NCI-H1048 (cell line): Measurements from ENCODE around the gene MEX3B.
A peak's percentile ranks its signal among the peaks of the same experiment; 100 is the strongest.

Source experiments
- DNase-seq: peaks from one replicate; lab custom pipeline; 2025; lab: John Stamatoyannopoulos, UW

MEX3B gene

DNA sequence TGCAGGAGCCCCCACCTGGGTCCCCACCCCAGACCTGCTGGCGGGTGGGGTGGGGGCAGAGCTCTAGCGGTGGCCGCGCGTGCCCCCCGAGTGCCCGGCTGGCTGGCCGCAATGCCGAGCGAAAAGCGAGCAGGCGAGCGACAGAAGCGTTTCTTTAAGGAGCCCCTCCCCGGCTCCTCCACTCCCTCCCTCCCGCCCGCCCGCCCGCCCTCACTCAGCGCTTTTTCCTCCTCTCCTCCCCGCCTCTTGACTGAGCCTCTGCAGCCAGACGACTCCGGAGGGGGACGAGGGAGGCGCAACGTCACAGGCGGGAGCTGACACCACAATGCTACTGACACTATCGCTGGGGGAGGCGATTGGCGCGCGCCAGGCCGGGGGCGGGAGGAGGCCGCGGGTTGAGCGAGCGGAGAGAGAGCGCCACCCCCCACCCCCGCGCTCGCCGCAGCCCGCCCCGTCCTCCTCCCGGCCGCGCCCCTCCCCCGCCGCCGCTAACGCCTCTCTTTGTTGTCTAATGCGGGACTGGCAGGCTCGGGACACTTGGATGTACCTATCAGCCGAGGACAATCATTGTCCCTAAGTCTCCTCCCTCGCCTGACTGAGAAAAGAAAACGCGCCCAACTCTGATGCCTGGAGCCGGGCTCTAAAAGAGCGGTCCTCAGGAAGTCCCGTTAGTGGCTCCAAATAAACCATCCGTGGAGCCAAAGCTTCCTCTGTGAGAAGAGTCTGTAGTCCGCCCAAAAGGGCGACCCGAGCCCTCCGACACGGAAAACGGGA lies at the start of gene MEX3B:
Gene MEX3B (minus strand): TSS at position 127 of the 774 bp plus-strand sequence. CDS start 313 bp downstream, outside the sequence.
- DNase-seq, result peak; percentile 93

DNA sequence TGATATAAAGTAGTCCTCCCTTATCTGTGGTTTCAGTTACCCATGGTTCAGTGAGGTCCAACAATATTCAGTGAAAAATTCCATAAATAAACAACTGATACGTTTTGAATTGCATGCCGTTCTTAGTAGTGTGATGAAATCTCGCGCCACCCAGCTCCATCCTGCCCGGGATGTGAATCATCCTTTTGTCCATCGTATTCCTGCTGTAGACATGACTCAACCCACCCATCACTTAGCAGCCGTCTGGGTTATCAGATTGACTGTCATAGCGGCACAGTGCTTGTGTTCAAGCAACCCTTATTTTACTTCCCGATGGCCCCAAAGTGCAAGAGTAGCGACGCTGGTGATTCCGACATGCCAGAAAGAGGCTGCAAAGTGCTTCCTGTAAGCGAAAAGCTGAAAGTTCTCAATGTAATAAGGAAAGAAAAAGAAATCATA lies 48.0 kb upstream of the MEX3B start:
- DNase-seq, result no peak

DNA sequence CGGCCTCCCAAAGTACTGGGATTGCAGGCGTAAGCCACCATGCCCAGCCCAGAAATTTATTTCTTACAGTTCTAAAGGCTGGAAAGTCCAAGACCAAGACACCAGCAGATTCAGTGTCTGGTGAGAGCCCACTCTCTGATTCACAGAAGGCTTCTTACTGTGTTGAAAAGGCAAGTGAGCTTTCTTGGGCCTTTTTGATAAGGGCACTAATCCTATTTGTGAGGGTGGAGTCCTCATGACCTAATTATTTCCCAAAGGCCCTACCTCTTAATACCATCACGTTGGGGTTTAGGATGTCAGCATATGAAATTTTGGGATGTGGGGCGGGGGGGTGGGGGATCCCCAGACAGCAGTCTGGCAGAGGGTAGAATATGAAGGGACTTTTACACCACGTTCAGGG lies 47.5 kb upstream of the MEX3B start:
- DNase-seq, result no peak

DNA sequence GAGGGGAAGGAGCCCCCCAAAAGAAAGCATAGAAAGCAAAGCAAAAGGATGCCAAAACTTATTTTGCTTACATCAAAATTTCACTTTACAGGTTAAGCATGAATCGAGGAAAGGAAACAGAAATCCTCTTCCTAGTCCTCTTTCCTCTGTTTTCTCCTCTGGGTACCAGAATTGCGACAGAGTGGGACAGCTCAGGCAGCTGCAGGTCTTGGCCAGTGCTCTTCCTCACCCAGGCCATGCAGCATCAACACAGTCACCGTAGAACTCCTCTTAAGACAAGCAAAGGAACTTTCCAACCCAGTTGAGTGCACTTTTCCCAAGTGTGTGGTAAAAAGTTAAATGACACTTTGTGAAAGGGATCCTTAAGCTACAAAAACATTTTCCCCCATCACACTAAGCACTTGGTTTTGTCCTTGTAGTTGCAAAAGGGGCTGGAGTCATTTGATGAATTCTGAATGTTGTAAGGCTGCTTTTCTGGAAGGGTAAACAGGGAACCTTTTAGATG lies 45.9 kb upstream of the MEX3B start:
- no peak for DNase-seq

DNA sequence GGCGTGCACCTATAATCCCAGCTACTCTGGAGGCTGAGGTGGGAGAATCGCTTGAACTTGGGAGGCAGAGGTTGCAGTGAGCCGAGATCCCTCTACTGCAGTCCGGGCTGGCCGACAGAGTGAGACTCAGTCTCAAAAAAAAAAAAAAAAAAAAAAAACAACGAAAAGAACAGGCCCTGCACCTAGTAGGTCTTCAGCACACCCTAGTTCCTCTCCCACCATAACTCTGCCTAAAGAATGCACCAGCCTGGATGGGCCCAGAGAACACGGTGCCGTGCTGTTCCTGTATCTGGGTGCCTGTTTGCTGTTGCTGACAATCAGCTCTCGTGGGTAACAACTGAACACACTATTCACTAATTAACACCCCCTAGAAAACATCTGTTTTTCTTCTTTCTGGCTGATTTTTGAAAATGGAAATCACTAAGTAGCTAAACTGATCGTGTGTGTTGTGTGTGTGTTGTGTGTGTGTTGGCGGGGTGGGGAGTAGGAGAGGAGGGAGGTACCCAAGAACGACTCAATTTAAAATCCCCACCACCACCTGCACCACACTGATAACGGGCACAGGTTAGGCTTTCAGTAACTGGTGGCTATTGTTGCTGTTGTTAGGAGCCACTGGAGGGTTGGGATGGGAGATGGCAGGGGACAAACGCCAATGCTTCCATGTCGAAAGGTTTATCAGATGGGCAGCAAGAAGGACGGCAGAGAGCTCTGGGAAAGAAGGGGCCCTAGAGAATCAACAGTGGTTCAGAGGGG lies 40.6 kb upstream of the MEX3B start:
- no peak for DNase-seq

DNA sequence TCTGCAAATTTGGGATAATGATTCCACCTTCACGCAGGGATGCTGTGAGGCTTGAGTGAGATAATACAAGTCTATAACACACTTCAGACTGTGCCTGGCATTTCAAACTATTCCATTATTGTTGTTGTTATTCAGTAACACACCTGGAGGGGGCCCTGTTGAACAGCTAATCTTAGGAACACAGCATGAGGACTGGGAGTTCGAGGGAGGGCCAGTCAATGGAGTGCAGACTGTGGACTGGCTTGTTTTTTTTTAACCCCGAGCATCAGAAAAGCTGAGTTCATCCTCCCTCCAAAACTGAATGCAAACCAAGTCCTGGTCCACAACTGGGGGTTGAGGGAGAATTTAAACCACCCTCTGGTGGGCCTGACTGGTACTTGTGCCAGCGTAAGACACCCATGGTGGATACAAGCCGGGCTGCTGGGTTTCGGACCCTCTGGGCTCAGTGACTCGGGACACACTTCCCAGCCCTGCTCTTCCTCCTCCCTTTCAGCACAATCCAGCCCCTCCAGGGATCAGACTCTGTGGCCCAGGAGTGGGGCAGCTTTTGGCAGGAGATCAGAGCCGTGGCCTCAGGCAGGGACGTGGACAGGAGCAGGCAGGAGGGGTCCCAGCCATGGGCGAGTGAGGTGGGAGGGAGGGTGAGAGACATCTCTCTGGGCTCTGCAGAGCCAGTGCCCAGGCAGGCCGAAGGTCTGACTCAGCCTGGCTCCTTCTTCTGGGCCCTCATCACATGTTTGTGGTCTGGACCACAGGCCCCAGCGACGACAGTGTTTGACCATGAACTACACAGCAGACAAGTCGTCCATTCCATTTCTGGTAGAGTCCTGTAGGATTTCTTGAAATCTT lies 36.3 kb upstream of the MEX3B start:
- DNase-seq, result no peak

DNA sequence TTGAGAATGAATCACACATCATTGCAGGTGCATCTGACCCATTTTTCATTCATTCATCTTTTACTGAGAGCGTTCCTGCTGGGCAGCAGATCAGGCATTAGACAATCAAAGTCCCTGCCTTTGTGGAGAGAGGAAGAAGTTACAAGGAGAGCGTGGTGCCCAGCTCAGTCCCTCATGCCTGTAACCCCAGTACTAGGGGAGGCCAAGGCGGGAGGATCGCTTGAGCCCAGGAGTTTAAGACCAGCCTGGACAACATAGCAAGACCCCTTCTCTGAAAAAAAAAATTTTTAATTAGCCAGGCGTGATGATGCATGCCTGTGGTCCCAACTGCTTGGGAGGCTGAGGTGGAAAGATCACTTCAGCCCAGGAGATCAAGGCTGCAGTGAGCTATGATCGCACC lies 35.0 kb upstream of the MEX3B start:
- DNase-seq, result no peak

DNA sequence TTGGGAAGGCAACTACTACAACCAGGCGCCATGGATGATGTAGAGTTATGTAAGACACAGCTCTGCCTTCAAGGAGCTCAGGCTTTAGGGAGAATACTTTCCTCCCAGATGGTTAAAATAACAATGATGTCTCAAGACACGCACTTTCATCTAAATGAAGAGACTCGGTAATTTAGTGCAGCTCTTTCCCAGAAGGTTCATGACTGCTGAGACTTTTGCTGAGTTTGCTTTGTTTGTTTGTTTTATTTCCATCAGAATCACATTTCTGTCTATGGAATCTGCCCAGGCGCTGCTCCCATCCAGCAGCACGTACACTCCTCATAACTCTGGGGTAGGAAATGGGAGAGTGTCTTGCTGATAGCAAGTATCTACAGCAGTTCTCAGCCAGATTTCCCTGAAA lies 33.9 kb upstream of the MEX3B start:
- no peak for DNase-seq

DNA sequence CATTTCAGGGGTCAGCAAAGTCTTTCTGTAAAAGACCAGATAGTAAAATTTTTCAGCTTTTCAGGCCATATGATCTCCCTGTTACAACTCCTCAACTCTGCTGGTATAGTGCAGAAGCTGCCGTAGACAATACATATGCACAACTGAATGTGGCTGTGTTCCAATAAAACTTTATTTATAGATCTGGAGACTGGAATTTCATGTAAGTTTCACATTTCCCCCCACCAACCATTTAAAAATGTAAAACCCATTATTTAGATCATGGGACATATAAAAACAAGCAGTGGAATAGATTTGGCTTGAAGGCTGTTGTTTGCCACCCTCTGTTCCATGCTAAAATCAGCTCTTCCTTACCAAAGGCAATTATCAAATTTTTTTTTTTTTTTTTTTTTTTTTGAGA lies 28.8 kb upstream of the MEX3B start:
- no peak for DNase-seq

DNA sequence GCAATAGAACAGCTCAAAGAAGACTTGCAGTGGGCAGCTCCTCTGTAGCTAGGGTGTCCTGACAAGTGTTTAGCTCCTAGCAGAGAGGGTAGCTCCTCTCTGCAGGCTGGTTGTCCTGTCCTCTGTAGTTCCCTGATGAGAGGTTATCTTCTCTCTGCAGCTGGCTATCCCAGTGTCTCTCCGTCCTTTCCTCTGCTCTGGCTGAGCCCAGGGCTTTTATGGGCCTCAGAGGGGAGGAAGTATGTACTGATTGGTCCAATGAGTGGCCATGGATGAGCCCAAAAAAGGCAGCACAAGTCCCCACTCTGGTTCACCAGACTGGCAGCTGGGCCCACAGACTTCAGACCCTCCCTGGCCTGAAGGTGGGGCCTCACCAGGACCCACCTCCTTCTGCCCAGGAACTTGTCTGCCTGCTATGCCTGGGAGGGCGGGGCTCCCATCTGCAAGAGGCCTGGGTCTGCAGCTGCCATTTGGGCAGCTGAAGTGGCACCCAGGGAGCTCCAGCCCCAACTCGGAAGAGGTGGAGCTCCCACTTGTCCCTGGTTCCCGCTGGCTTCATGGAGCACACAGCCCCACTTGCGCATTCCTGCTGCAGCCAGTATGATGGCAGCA lies 27.2 kb upstream of the MEX3B start:
- no peak for DNase-seq

DNA sequence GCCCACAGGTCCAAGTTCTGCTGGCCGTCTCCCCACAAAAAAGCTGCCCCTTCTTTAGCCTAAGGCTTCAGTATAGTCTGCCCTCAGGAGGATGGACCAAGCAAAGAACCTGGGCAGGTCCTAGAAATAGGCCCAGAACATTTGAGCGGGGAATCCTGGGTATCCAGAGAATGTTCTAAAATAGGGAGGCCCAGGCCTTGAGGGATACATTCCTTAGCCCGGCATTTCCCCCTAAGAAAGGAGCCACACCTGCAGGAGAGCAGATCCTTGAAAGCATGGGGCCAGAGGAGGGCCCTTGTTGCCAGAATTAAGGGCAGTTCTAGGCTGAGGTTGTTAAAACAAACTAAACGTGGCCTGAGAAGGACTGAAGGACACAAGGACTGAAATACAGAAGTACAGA lies 20.6 kb upstream of the MEX3B start:
- DNase-seq, result no peak

DNA sequence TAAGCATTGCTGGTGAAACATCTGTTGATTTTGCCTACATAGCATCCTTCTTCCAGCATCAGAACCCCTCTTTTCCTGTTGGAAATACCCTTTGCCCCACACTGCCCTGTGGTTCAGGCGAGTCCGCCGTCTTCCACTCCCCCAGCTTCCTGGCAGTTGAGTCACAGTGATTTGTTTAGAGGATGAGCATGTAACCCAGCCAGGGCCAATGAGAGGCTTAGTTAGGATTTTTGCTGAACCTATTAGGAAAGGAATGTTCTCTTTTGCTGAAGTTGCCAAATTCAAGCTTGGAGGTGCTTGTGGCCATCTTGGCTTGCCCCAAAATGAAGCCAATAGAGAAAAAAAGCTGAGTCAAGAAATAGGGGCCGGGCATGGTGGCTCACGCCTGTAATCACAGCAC lies 19.0 kb upstream of the MEX3B start:
- no peak for DNase-seq

DNA sequence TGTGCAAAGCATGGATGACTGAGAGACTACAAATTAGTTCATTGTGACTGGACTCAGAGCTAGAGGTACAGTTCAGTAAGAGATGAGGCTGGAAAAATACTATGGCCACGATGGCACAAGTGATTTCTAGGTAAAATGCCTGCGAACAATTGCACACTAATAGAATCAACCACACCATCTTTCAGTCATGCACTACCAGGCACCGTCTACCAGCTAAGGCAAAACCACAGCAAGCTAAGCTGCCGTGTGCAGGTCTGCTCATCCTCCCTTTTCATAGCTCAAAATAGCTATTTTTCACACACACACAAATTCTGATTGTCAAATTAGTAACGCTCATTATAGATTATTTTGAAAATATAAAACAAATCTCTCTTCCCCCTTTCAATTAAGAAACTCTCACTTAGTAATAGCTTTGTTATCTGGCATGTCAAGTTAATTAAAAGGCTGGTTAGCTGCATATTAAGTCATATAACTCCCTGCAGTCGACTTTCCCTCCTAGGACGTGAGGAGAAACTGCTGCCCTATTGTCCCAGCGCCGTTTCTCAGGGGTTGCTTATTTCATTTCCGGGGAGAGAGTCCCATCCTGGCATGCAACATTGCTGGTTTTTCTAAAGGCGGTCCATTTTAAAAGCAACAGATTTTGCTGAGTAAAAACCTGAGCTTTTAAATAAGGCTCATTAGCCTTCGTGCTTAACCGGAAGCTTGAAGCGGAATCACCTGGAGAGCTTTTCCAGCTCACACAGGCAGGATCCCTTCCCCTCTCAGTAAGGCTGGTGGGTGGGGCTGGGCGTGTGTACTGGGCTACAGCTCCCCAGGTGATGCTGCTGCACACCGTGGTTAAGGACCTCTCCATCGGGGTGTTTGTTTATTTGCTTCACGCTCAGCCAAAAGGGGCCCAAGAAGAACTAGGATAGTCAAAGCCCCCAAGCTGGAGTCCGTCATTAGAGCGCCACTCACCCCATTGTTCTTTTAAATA lies 16.9 kb upstream of the MEX3B start:
- no peak for DNase-seq

DNA sequence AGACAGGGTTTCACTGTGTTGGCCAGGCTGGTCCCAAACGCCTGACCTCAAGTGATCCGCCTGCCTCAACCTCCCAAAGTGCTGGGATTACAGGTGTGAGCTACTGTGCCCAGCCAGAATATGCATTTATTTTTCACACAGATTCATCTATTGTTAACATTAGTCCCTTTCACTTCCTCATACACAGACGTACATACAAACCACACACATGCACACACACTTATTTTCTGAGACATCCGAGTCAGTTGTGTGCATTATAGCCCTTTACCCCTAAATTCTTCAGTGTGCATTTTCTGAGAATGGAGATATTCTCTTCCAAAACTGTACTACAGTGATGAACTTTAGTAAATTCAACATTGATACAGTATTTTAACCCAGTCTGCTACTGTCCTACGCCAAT lies 15.0 kb upstream of the MEX3B start:
- no peak for DNase-seq

DNA sequence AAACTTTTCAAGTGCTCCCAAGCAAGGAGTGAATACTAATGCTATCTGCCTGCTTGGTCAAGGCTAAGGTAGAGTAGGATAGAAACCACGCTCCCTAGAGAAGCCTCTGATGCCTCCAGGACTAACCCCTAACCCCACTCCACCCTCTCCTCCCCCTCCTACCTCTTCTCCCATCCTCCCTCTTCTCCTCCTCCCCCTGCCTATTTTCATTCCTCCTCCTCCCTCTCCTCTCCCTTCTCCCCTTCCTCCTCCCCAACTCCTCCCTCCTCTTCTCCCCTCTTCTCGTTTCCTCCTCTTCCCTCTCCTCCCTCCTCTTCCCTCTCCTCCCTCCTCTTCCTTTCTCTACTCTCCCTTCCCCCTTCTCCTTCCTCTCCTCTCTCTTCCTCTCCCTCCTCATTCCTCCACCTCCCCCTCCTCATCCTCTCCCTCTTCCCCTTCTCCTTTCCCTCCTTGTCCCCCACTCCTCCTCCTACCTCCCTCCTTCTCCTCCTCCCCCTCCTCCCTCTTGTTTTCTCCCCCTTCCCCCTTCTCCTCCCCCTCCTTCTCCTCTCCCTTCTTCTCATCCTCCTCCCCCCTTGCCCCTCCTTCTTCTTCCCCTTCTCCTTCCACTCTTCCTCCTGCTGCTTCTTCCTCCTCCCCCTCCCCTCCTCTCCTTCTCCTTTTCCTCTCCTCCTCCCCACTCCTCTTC lies 12.8 kb upstream of the MEX3B start:
- DNase-seq, result no peak

DNA sequence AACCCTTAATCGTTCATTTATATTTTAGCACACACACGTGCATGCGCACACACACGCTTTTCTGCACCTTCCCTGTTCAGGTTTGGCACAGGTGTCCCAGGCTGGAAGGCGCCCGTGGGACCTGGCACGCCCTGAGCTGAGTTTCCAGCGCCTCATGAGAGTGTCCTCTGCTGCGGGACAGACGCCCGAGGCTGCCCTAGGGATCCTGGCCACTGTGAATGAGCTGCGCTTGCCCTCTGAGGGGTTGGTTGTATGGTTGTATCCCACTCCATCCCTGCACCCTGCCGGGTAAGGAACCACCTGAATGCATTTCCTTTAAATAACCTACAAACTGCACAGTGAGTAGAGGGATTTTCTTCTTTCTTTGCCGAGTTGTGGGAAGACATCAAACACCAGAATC lies 12.2 kb upstream of the MEX3B start:
- no peak for DNase-seq

DNA sequence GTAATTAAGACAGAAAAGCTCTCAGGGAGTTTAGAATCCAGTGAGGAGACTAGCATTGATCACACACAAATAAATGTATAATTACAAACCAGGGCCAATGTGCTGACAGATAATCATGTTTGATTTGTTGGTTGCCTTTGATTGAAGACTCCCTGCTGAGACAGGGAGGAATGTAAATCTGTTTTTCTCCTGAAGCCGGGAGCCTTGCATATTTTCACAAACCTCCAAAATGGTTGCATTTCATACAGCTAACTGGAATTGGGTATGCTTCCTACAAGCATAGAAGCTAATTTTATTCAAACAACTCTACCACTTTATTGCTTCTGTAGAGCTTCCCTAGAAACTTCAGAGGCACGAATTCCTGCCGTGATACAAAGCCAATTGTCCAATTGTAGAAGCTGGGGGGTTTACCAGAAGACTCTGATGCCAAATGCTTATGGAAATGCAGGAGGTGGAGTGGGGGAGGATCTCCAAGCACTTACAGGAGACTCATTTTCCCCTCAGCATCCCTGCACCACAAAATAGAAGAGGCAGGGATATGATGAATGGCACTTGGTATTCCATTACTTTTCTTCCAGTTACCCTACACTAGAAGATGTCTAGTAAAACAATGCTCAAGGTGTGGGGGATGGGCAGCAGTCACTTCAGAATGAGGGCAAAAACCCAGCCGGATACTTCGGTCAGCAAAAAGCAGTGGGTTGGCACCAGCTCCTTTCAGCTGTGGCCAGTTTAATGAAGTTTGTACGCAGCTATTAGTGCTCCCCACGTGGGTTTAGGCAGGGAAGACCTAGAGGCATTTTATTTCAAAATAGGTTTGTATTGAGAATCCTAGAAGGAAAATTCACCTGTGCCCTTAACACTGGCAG lies 11.4 kb upstream of the MEX3B start:
- no peak for DNase-seq

DNA sequence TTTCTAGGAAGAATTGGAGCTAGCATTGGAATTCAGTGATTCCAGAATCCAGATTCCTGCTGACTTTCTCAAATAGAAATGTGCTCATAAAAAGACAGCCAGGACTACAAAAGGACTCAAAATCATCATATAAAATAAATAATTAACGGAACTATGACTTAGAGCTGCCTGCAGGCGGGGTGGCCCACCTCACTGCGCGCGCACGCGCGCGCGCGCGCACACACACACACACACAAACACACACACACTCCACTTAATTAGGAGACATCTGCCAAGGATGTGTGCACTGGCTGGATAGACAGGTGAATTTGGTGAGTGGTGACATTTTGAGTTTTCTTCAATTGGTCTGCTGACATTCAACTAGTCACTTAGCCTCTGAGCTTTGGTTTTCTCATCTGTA lies 6.9 kb upstream of the MEX3B start:
- DNase-seq, result no peak

DNA sequence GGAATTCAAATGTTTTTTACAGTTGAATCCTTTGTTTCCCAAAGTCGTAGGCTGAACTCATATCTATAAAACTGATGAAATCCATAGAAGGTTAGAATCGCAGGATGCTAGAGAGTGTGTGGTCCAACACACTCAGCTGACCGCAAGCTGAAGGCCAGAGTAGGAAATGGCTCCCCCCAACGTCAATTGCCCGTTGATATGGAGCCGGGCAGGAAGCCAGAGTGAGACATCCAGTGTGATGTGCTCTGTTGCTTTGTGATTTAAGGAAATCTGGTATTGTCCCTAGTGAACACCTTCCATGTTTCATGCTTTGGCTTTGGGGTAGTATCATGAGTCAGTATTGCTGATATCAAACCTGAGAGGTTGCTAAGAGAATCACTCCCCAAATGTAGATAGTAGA lies 5.8 kb upstream of the MEX3B start:
- DNase-seq, result no peak
